Bronchial epithelial cell (primary cell): ENCODE results near the gene ALPG. TPM values are rescaled to one million over a fixed set of nuclear protein-coding genes. Genes with fewer than 3 reads are reported as not detected.
A peak's percentile ranks its signal among the peaks of the same experiment; 100 is the strongest.
"Not testable (repeated sequence)": the region's sequence is repeated elsewhere in the genome, so short reads cannot be mapped to it uniquely, and the experiment has no call there.

ENCODE experiments used
- DNase-seq: peaks from one replicate; pipeline ENCODE4 v3.0.0-alpha.2; 2010; ENCODE audit warnings: low read depth
- FAIRE-seq: peaks from 2 replicates; lab custom pipeline; 2011; peaks lifted over from hg19 to GRCh38; lab: Jason Lieb, UNC
- H3K27me3 ChIP-seq: 2 replicates; pipeline ENCODE4 v1.5.1; 2011; ENCODE audit warnings: low read length; ENCODE audit not compliant: control insufficient read depth, insufficient read depth
- H3K36me3 ChIP-seq: 2 replicates; pipeline ENCODE4 v1.5.1; 2011; ENCODE audit warnings: low read length; ENCODE audit not compliant: control insufficient read depth, insufficient read depth
- H3K4me3 ChIP-seq: 2 replicates; pipeline ENCODE4 v1.5.1; 2011; ENCODE audit warnings: mild to moderate bottlenecking, low read depth, low read length, control low read depth
- total RNA-seq: library from RNA; depleted of rRNA; stranded (reverse); fragments of >200 nt; gene quantifications from 2 replicates; pipeline ENCODE4 v1.2.1, GENCODE V29; 2014
- TF ChIP-seq, protein P1 (sequence below): IDR thresholded peaks from 2 replicates; pipeline ENCODE4 v1.5.1; 2011; ENCODE audit warnings: mild to moderate bottlenecking, moderate library complexity, low read length, control low read depth, inconsistent platforms; ENCODE audit not compliant: insufficient read depth, severe bottlenecking

ALPG gene
- total RNA-seq, 1 donor from 2014 or later, result not detected

DNA sequence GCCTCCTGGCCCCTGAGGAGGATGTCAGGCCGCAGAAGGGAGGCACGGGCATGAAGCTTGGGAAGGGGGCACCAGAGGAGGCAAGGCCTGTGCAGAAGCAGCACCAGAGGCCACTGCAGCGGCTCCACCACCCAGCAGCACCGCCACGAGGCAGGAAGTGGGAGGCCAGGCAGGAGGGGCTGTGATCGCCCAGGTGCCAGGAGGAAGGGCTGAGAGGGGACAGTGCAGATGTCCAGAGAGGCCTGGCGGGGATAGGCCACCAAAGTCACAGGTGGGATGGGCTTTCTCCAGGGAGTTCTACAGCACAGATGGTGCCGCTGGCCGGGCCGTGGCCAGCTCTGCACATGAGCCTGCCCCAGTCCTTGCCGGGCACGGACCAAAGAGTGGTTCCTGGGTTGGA lies 43.3 kb downstream of the ALPG start:
- FAIRE-seq, result no peak

GRCh38 chr2:232451645-232452044 lies 45.0 kb downstream of the ALPG start:
- not testable (repeated sequence) for DNase-seq, H3K4me3 ChIP-seq, FAIRE-seq, H3K27me3 ChIP-seq, H3K36me3 ChIP-seq

More for the DNA sequence above, 43.3 kb downstream of the ALPG start:
- Histone ChIP-seq H3K4me3 (no peak overlapping the region), H3K36me3 (no peaks in the 10 kb centered on the region), H3K27me3 (no peaks in the 10 kb centered on the region)
- TF ChIP-seq, protein P1, sequence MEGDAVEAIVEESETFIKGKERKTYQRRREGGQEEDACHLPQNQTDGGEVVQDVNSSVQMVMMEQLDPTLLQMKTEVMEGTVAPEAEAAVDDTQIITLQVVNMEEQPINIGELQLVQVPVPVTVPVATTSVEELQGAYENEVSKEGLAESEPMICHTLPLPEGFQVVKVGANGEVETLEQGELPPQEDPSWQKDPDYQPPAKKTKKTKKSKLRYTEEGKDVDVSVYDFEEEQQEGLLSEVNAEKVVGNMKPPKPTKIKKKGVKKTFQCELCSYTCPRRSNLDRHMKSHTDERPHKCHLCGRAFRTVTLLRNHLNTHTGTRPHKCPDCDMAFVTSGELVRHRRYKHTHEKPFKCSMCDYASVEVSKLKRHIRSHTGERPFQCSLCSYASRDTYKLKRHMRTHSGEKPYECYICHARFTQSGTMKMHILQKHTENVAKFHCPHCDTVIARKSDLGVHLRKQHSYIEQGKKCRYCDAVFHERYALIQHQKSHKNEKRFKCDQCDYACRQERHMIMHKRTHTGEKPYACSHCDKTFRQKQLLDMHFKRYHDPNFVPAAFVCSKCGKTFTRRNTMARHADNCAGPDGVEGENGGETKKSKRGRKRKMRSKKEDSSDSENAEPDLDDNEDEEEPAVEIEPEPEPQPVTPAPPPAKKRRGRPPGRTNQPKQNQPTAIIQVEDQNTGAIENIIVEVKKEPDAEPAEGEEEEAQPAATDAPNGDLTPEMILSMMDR, result no peak
- no peak for DNase-seq

DNA sequence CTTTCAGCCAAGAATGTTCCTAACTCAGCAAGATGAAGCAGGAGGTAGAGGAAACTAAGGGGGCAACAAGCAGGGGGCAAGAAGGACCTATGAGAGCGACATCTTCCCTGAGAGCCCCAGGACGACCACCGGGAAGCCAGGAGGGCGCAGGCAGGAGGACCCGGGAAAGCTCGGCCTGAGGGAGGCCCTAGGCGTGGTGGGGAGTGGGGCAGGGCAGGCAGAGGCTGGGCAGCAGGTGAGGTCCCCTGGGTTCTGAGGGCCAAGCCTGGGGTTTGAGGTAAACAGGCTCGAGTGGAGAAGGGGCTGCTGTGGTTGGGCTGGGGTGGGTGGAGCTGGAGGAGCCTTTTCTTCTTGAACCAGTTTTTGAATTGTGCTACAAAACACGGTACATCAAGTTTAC lies 48.0 kb downstream of the ALPG start:
- DNase-seq (no peak), FAIRE-seq (no peak)
- no peak overlapping the region for H3K4me3 ChIP-seq
- TF ChIP-seq, protein P1, result no peak
- peaks cover under 1% of the 10 kb centered on the region for H3K27me3 ChIP-seq
- no peaks in the 10 kb centered on the region for H3K36me3 ChIP-seq

DNA sequence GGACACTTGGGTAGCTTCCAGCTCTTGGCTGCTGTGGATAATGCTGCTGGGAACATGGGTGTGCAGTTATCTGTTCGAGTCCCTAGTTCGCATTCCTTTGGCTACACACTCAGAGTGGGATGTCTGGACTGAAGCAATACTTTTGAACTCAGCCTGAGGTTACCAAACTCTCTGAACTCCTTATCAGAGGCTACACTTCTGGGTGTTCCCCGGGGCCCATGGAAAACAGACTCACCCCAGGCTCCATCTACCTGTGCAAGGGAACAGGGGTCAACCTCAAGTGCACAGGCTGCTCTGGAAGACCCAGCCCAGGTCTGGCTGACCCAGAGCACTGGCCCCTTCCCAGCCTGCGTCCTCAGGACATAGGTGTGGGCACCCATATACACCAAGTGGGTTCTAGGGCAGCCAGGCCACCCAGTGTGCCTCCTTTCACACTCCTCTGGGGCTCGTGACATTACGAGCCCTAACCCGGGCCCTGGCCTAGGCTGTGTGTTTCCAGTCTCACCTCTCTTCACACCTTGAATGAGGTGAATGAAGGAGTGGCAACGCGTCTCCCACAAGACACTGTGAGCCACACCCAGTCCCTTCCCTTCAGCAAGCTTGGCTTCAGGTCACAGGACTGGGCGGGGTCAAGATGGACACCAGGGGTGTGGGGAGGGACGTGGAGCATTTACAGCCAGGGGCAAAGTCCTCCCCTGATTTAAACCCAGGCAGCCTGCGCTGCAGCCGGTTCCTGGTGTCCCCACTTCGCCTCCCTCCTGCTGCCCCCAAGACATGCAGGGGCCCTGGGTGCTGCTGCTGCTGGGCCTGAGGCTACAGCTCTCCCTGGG lies 49.0 kb downstream of the ALPG start, which contains the start of gene ALPI:
Gene ALPI, plus strand, starts transcription at position 728 of the 830 bp plus-strand sequence. Its CDS starts 47 bp downstream, at position 775.
- DNase-seq, result no peak
- H3K27me3 ChIP-seq, result peaks cover 1% of the 10 kb centered on the region
- TF ChIP-seq, protein P1, result no peak
- FAIRE-seq, result peak; percentile 40
- H3K4me3 ChIP-seq, result no peak within 1 kb of the TSS
- no peaks in the 10 kb centered on the region for H3K36me3 ChIP-seq

DNA sequence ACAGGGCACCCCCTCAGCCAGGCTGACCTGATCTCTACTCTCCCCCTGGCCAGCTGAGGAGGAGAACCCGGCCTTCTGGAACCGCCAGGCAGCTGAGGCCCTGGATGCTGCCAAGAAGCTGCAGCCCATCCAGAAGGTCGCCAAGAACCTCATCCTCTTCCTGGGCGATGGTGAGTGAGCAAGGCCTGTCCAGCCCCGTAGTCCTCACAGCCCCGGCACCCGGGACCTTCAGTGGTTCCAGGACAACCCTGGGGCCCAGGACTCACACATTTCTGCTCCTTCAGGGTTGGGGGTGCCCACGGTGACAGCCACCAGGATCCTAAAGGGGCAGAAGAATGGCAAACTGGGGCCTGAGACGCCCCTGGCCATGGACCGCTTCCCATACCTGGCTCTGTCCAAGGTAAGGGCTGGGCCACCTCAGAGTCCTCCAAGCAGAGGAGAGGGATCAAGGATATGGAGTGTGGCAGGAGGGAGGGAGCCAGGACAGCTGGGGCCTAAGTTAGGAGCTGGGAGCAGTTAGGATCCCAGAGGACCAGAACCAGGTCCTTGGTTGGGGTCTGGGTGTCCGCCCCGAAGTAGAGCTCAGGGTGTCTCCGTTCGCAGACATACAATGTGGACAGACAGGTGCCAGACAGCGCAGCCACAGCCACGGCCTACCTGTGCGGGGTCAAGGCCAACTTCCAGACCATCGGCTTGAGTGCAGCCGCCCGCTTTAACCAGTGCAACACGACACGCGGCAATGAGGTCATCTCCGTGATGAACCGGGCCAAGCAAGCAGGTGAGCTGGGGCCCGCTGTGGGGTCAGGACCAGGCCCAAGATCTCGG lies 49.9 kb downstream of the ALPG start:
- H3K4me3 ChIP-seq, result no peak overlapping the region
- peaks cover 1% of the 10 kb centered on the region for H3K27me3 ChIP-seq
- TF ChIP-seq, protein P1, result no peak
- FAIRE-seq (no peak), DNase-seq (no peak)
- no peaks in the 10 kb centered on the region for H3K36me3 ChIP-seq
